DMS153 treated with DMSO at 0.1 percent for 48 hours (cell line): ENCODE data around the gene GRAMD1A.
A peak's percentile ranks its signal among the peaks of the same experiment; 100 is the strongest.
"Not testable (repeated sequence)": the region's sequence is repeated elsewhere in the genome, so short reads cannot be mapped to it uniquely, and the experiment has no call there.

Source experiments
- DNase-seq: peaks from one replicate; lab custom pipeline; 2025; ENCODE audit not compliant: unreplicated experiment; lab: John Stamatoyannopoulos, UW

GRAMD1A gene

GRCh38 chr19:34999498-35000337, at the start of gene GRAMD1A:
Gene GRAMD1A, plus strand, starts transcription at chr19:35000323. Its CDS starts 156 bp downstream, at chr19:35000479.
- DNase-seq, result peak; percentile 62

- DNase-seq, result no peak
These were observed 47.0 kb upstream of the GRAMD1A start for GRCh38 chr19:34953092-34953491.

- no peak for DNase-seq
These were observed 42.0 kb upstream of the GRAMD1A start for GRCh38 chr19:34957830-34958751.

GRCh38 chr19:34959021-34959420, 41.1 kb upstream of the GRAMD1A start:
- no peak for DNase-seq

DNA sequence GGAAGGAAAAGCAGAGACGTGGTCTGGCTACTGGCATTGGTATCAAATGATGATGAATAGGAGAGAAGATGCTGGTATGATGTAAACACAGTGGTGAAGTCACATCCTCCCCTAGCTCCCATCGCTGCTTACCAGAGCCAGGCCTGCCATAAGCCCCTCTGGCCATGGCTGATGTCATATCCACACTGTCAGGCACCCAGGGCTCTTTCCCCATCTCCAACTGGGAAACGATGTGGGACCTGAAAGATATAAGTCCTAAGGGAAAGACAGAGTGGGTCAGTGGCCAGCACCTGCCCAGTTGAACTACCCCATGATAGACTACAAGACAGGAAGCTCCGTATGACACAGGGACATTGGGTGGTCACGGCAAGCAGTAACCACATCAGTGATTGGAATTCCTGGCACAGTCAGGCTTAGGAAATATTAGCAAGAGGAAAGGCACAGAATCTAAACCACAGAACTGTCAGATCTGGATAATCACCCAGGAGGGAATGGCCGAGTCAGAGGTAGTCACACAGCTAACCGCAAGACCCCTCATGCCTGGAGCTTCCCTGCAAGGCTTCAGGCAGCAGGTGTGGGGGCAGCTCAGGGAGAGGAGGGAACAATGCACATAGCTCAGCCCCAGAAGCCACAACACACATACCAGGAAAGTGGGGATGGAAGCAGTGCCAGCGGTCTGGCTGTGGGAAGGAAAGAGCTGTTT, 39.9 kb upstream of the GRAMD1A start:
- DNase-seq, result no peak

GRCh38 chr19:34960940-34961679, 39.0 kb upstream of the GRAMD1A start:
- no peak for DNase-seq

- no peak for DNase-seq
These were observed 38.1 kb upstream of the GRAMD1A start for GRCh38 chr19:34961775-34962686.

DNA sequence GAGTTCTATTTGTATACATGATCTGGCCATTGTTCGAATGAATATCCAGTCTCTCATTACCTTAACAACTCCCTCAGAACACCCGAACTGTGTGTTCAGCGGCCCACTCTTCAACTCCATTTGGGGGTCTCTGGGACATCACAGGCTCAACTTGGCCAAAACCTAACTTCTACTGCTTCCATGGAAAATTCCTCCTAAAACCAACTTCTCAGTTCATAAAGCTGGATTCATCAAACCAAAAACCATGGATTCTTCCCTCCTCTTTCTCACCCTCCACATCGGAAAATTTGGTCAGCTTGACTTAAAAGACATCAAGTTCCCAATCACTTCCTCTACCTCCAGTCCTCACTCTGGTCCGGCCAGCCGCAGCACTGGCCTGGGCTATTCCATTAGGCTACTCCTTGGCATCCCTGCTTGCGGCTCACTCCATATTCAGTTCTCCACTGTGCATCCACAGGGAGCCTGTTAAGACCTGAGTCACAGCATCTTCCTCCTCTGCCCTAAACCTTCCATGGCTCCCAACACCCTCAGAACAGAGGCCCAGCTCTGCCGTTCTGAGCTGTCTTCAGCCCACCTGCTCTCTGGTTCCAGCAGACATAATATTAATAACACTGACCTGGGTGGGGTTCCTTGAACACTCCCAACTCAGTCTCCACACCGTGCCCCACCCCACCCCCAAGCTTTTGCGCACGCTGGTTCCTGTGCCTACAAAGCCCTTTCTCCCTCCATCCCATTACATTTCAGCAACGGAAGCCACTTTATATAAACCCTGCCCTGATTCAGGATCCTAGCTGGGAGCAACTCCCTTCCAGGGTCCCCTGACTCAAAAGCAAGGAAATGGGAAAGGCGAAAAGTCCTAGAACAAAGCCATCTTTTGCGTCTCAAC, 37.2 kb upstream of the GRAMD1A start:
- no peak for DNase-seq

- peak; percentile 25 for DNase-seq
These were observed 36.3 kb upstream of the GRAMD1A start, which contains the start of gene ZNF792 for GRCh38 chr19:34963573-34964406. Gene ZNF792, minus strand, starts transcription at chr19:34964229. Its CDS starts 567 bp downstream, at chr19:34963662.

DNA sequence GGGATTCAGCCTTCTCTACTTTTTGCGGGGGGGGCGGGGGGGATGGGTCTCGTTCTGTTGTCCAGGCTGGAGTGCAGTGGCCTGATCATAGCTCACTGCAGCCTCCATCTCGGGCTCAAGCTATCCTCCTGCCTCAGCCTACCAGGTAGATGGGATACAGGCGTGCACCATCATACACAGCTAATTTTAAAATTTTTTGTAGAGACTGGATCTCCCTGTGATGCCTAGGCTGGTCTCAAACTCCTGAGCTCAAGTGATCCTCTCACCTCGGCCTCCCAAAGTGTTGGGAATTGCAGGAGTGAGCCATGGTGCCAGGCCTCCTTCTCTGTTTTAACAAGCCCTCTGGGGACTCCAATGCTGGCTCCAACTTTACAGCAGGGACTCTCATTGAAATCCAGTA, 35.5 kb upstream of the GRAMD1A start:
- no peak for DNase-seq

- not testable (repeated sequence) for DNase-seq
These were observed 34.6 kb upstream of the GRAMD1A start for GRCh38 chr19:34965505-34965904.

DNA sequence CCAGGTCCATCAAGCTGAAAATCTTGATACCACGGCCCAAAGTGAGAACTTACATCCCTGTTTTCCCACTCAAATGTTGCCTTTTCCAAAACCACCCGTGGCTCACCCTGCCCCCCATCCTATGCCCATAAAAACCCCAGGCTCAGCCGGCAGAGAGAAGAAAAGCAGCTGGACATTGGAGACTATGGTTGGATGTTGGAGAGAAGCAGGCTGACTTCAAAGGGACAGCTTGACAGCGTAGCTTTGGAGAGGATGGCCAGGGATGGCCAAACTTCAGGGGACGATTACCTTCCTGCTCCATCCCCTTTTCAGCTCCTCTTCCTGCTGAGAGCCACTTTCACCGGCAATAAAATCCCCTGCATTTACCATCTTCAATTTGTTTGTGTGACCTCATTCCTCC, 32.6 kb upstream of the GRAMD1A start:
- DNase-seq, result no peak

DNA sequence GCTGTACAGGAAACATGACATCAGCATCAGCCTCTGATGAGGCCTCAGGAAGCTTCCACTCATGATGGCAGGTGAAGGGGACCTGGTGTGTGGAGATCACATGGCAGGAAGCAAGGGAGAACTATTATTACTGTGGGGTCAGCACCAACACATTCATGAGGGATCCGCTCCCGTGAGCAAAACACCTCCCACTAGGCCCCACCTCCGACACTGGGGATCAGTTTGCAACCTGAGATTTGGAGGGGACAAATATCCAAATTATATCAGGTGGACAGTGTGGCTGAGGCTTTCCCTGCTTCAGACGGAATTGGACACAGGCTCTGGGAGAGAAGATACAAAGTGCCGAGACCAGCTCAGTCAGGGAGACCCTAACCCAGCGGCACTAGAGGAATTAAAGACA, 30.4 kb upstream of the GRAMD1A start:
- no peak for DNase-seq

DNA sequence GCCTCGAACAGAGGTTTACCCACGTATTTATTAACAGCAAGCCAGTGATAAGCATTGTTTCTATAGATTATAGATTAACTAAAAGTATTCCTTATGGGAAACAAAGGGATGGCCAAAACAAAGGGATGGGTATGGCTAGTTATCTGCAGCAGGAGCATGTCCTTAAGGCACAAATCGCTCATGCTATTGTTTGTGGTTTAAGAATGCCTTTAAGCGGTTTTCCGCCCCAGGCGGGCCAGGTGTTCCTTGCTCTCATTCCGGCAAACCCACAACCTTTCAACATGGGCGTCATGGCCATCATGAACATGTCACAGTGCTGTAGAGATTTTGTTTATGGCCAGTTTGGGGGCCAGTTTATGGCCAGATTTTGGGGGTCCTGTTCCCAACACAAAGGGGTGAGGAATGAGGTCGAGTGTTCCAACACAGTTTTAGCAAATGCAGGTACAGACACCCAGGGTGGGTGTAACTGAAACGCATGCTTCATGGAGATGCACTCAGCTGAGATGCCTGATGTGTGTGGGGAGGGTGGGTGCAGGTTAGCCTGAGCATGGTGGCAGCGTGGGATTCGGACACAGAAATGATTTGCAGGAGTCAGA, 29.8 kb upstream of the GRAMD1A start:
- not testable (repeated sequence) for DNase-seq

DNA sequence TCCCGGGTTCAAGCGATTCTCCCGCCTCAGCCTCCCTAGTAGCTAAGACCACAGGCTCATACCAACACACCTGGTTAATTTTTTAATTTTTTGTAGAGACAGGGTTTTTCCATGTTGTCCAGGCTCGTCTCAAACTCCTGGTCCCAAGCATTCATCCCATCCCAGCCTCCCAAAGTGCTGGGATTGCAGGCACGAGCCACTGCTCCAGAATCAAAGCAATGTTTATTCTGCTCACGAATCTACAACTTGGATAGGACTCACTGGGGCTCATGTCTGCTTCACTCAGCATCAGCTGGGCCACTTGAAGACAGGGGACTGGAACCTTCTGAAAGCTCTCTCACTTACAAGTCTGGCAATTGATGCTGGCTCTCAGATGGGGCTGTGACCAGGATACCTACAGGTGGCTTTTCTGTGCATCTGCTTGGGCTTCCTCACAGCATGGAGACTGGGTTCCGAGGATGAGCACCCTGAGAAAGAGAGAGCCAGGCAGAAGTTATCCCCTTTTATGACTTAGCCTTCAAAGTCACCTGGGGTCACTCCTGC, 27.9 kb upstream of the GRAMD1A start:
- DNase-seq, result no peak

- DNase-seq, result no peak
These were observed 25.5 kb upstream of the GRAMD1A start for GRCh38 chr19:34974646-34975045.

DNA sequence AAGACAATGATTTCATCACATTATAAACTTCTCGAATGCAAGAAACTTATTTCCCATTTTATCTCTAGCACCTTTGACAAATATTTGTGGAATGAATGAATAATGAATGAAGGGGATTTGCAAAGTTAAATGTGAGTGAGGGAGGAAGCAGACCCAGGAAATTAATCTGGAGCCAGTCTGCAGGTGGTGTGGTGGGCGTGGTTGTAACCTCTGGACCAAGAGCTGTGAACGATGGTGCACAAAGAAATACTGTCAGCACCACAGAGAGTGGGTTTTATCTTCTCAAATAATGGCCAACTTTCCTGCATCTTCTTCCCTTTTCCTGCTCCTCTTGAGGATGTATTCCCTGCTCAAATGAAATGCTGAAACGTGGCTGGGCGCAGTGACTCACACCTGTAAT, 25.1 kb upstream of the GRAMD1A start:
- DNase-seq, result no peak
